ENCODE results near the gene ZNF446. TPM values are rescaled to one million over a fixed set of nuclear protein-coding genes. Genes with fewer than 3 reads are reported as not detected.

ZNF446 gene
- total and polyA plus RNA-seq, 9 of the 15 experiments (the other 6 are each of a cell fraction or from before 2014, with no cell fraction given): 0.07 to 4.8 (median 1.2) TPM

DNA sequence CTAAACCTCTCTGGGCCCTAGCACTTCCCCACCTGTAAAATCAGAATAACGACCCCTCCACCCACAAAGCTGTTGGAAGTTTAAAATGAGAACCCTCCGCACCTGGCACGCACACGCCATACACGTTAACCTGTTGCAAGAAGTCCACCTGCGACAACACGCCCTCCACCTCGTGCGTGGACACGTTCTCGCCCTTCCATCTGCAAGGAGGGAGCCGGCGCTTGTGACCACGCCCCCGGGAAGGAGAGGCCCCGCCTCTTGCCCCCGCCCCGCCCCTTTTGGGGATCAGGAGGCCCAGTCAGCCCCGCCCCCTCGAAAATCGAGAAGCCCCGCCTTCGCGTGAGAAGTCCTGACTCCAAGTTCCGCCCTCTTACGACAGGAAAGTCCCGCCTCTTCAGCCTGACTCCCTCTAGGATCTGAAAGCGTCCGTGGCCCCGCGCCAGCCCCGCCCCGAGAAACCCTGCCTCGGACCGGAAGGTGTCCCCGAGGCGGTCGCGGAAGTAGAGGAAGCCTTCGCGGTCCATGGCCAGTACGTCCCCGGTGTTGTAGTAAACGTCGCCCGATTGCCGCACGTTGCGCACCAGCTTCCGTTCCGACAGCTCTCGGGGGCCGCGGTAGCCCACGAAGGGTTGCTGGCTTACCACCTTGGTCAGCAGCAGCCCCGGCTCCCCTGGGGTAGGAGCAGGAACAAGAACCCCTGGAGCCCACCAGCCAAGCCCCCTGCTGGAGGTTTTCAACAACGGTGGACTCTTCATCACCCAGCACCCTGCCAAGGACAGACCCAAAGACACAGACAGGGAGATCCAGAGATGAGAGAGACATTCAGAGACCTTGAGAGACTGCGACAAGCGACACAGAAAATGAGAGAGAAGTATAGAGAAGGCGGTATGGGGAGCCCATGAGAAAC lies 23.1 kb downstream of the ZNF446 start (continued):
- TF ChIP-seq, protein P1, sequence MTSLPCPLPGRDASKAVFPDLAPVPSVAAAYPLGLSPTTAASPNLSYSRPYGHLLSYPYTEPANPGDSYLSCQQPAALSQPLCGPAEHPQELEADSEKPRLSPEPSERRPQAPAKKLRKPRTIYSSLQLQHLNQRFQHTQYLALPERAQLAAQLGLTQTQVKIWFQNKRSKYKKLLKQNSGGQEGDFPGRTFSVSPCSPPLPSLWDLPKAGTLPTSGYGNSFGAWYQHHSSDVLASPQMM (CRISPR knock-in tag; IDR thresholded peaks at IDR 0.05): no peak
- TF ChIP-seq, protein P2, sequence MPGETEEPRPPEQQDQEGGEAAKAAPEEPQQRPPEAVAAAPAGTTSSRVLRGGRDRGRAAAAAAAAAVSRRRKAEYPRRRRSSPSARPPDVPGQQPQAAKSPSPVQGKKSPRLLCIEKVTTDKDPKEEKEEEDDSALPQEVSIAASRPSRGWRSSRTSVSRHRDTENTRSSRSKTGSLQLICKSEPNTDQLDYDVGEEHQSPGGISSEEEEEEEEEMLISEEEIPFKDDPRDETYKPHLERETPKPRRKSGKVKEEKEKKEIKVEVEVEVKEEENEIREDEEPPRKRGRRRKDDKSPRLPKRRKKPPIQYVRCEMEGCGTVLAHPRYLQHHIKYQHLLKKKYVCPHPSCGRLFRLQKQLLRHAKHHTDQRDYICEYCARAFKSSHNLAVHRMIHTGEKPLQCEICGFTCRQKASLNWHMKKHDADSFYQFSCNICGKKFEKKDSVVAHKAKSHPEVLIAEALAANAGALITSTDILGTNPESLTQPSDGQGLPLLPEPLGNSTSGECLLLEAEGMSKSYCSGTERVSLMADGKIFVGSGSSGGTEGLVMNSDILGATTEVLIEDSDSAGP (CRISPR knock-in tag; IDR thresholded peaks at IDR 0.05): no peak
- TF ChIP-seq CHD2 (IDR thresholded peaks at IDR 0.05; ENCODE audit: low read depth, low read length): peak; percentile 32; the same call in 1 of the 2 replicates
- TF ChIP-seq ZNF644 (tag; IDR thresholded peaks at IDR 0.05; ENCODE audit: low read depth): no peak
- TF ChIP-seq, protein P3, sequence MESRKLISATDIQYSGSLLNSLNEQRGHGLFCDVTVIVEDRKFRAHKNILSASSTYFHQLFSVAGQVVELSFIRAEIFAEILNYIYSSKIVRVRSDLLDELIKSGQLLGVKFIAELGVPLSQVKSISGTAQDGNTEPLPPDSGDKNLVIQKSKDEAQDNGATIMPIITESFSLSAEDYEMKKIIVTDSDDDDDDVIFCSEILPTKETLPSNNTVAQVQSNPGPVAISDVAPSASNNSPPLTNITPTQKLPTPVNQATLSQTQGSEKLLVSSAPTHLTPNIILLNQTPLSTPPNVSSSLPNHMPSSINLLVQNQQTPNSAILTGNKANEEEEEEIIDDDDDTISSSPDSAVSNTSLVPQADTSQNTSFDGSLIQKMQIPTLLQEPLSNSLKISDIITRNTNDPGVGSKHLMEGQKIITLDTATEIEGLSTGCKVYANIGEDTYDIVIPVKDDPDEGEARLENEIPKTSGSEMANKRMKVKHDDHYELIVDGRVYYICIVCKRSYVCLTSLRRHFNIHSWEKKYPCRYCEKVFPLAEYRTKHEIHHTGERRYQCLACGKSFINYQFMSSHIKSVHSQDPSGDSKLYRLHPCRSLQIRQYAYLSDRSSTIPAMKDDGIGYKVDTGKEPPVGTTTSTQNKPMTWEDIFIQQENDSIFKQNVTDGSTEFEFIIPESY (CRISPR knock-in tag; IDR thresholded peaks at IDR 0.05): peak; percentile 47
- no peak for TF ChIP-seq ZNF311 (CRISPR knock-in tag; IDR thresholded peaks at IDR 0.05)
- TF ChIP-seq PYGO2 (tag; IDR thresholded peaks at IDR 0.05): no peak
- TF ChIP-seq NR2F6 (CRISPR knock-in tag; IDR thresholded peaks at IDR 0.05): no peak
- peak in 1 of 2 experiments; percentile 90; a peak in 2 of 4 replicates for TF ChIP-seq HDAC1 (IDR thresholded peaks at IDR 0.05)
- TF ChIP-seq, protein P4, sequence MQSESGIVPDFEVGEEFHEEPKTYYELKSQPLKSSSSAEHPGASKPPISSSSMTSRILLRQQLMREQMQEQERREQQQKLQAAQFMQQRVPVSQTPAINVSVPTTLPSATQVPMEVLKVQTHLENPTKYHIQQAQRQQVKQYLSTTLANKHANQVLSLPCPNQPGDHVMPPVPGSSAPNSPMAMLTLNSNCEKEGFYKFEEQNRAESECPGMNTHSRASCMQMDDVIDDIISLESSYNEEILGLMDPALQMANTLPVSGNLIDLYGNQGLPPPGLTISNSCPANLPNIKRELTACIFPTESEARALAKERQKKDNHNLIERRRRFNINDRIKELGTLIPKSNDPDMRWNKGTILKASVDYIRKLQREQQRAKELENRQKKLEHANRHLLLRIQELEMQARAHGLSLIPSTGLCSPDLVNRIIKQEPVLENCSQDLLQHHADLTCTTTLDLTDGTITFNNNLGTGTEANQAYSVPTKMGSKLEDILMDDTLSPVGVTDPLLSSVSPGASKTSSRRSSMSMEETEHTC (IDR thresholded peaks at IDR 0.05): no peak
- no peak for TF ChIP-seq GTF2F1 (IDR thresholded peaks at IDR 0.05; ENCODE audit: low read depth, low read length)
- no peak for TF ChIP-seq ZNF785 (CRISPR knock-in tag; IDR thresholded peaks at IDR 0.05)
- TF ChIP-seq, protein P5, sequence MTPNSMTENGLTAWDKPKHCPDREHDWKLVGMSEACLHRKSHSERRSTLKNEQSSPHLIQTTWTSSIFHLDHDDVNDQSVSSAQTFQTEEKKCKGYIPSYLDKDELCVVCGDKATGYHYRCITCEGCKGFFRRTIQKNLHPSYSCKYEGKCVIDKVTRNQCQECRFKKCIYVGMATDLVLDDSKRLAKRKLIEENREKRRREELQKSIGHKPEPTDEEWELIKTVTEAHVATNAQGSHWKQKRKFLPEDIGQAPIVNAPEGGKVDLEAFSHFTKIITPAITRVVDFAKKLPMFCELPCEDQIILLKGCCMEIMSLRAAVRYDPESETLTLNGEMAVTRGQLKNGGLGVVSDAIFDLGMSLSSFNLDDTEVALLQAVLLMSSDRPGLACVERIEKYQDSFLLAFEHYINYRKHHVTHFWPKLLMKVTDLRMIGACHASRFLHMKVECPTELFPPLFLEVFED (CRISPR knock-in tag; conservative IDR thresholded peaks at IDR 0.05): peak; percentile 78; the same call in 1 of the 2 replicates
- TF ChIP-seq SMARCA4 (IDR thresholded peaks at IDR 0.05): no peak
- peak; percentile 60; the same call in 1 of the 2 replicates for TF ChIP-seq FOXP1 (CRISPR knock-in tag; IDR thresholded peaks at IDR 0.05)
- TF ChIP-seq JUN (IDR thresholded peaks at IDR 0.05; ENCODE audit: borderline replicate concordance, low read depth, low read length): peak; percentile 65; the same call in 1 of the 2 replicates
- no peak for TF ChIP-seq JUN (CRISPR knock-in tag; IDR thresholded peaks at IDR 0.05; ENCODE audit: borderline replicate concordance)
- TF ChIP-seq HCFC1 (IDR thresholded peaks at IDR 0.05; ENCODE audit: low read depth, low read length): peak; percentile 89
- TF ChIP-seq CXXC5 (CRISPR knock-in tag; IDR thresholded peaks at IDR 0.05): peak; percentile 92
- peak; percentile 82 for TF ChIP-seq TAF1 (IDR thresholded peaks at IDR 0.05; ENCODE audit: control insufficient read depth, extremely low read depth, insufficient read depth, low read length, severe bottlenecking)
- no peak for TF ChIP-seq SMARCC2 (IDR thresholded peaks at IDR 0.05; ENCODE audit: low read depth)
